Right renal pelvis (tissue), 4 donors: ENCODE data around the gene ZNF792. TPM values are rescaled to one million over a fixed set of nuclear protein-coding genes. Genes with fewer than 3 reads are reported as not detected.
"Not testable (repeated sequence)": the region's sequence is repeated elsewhere in the genome, so short reads cannot be mapped to it uniquely, and the experiment has no call there.

ENCODE experiments used
- DNase-seq, 4 donors: peaks; one replicate each; pipeline ENCODE4 v3.0.0-alpha.2; 2013; ENCODE audit warnings: low read depth in 4 of 4, low spot score in 3 of 4, missing footprints in 1 of 4
- polyA plus RNA-seq, 4 donors: library from polyadenylated mRNA; unstranded; fragments of 120-200 nt; gene quantifications; one replicate each; pipeline ENCODE4 v1.2.1, GENCODE V29; 2013; ENCODE audit not compliant: insufficient read length in 4 of 4

Gene ZNF792
- polyA plus RNA-seq, 4 donors: 5.2 to 7.5 (median 6.9) TPM

DNA sequence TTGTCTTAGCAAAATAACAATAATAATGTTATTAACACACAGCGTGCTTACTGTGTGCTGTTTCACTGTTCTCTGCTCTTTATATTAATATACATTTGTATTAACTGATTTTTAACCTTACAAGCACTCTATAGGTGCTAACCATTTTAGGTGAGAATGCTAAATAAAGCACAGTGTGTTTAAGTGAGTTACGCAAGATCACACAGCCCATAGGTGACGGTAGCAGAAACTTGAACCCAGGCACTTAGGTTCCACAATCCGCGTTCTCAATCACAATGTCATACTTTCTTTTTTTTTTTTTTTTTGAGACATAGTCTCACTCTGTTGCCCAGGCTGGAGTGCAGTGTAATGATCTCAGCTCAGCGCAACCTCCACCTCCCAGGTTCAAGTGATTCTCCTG, 31.5 kb downstream of the ZNF792 start:
- DNase-seq: no peak

DNA sequence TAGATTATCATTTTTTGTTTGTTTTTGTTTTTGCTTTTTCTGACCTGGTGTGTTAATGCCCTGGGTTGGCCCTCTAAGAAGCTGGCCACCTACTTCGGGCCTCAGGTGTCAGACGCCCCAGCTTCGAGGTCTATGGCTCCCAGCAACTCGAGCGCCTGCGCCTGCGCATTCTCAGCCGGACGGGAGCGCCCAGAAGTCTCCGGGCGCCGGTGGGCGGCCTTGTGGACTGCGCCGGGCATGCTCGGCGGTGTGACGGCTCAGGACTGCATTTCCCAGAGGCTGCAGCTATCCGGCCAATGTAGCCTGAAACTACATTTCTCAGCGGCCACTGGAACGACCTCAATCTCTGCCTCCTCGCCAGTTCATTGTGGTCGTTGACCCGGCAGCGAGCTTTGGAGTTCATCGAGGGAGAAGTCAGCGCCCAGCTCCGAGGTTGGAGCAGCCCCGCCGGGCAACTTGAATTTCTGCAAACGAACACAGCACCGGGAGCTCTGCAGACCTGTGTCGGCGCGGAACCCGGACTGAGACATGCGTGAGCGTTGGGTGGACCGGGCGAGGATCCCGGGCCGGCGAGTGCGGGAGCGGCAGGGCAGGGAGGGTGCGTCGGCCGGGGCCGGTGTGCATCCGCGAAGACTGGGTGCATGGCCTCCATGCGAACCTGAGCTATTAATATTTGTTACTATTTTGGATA, 37.2 kb downstream of the ZNF792 start, which contains the start of gene ZNF30:
Gene ZNF30 (plus strand): TSS at position 219 of the 691 bp plus-strand sequence. CDS start 3,045 bp downstream, outside the sequence.
- DNase-seq: peak; percentile 74 to 84 (median 82)

DNA sequence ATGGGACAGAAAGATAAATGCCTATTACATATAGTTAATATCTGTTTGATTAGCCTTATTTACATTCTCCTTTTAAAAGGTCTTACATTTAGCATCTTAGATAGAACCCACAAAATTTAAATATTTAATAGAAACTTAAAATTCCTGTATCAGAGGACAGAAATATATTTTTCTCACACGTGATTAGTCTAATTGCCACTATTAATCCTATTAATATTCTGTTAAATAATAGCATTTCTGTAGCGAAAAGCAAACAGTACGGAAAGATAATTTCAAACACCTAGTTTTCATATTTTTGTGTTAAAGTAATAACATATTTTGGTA, 37.7 kb downstream of the ZNF792 start:
- no peak for DNase-seq

DNA sequence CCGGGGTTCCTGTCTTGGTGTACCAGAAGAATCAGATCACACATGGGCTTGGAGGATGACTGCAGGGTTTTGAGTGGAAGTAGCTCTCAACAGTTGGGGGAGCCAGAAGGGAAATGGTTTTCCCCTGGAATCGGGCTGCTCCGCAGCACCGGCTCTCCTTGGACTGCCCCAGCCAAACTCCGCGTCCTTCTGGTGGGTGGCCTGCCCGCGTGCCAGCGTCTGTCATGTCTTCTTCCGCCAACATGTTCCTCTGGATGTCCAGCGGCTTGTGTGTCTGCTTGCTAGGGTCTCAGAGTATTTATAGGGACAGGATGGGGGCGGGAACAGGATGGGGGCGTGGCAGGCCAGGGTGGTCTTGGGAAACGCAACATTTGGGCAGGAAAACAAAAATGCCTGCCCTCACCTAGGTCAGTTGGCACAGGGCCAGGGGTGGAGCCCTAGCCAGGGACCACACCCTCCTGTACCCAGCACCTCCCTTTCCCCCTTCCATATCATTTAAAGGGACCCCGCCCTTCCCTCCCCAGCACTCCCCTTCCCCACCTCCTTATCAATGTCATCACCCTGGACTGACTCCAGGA, 38.7 kb downstream of the ZNF792 start:
- DNase-seq: no peak

DNA sequence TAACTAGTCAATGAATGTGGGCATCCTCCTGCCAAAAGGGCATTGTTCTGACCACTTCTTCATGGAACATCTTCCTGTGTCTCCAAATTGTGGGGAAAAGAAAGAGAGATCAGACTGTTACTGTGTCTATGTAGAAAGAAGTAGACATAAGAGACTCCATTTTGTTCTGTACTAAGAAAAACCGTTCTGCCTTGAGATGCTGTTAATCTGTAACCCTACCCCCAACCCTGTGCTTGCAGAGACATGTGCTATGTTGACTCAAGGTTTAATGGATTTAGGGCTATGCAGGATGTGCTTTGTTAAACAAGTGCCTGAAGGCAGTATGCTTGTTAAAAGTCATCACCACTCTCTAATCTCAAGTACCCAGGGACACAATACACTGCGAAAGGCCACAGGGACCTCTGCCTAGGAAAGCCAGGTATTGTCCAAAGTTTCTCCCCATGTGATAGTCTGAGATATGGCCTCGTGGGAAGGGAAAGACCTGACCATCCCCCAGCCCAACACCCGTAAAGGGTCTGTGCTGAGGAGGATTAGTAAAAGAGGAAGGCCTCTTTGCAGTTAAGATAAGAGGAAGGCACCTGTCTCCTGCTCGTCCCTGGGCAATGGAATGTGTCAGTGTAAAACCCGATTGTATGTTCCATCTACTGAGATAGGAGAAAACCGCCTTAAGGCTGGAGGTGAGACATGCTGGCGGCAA, 43.8 kb downstream of the ZNF792 start:
- DNase-seq: not testable (repeated sequence)

DNA sequence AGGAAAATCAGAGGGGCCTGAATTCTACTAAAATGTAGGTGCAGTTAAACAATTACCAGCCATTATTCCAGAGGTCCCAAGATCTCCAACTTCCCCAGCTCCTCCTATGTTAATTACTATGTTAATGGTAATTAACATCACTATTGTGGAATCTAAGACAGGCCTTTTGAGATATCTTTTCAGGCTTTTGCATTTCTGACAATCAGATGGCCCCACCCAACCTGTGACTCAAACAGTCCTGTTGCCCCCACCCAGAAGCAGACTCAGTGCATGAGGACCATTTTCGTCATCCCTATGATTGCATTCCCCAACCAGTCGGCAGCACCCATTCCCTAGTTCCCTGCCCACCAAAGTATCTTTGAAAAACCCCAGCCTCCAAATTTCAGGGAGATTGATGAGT, 45.8 kb downstream of the ZNF792 start:
- no peak for DNase-seq

DNA sequence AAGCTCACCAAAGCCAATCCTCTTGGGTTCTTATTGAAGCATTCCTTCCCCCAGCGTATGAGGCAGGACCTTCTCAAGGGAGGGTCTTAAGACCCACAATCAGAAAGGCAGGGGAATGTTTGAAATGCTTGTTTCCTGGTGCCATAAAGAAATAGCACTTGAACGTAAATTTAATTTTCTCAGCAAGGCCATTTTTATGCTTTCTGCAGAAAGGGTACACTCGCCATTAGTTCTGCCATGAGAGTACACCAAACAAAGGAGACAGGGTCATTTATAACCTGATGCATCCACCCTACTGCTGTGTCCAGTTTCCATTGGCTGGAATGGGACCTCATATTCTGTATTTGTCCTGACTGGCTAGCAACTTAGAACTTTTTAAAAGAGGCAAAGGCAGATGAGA, 46.9 kb downstream of the ZNF792 start:
- DNase-seq: not testable (repeated sequence)

DNA sequence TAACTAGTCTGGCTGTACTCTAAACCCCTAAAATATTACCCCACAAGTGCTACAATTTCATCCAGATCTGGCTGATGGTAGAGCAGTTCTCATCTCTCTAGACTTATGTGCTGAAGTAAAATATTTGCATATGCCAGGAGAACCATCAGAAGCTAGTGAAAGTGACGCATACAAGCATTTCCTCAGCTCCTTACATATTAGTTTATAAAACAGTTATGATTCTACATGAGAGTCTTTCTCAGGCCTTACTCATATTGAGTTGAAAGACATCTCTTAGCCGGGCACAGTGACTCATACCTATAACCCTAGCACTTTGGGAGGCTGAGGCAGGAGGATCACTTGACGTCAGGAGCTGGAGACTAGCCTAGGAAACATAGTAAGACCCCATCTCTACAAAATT, 53.3 kb downstream of the ZNF792 start:
- DNase-seq: no peak

Other genes with a start within 250 kb of the ZNF792 start
- gene ZNF181, start 230.0 kb downstream of the ZNF792 start, polyA plus RNA-seq: 10 to 100 TPM; 19.2 to 29.8 (median 28.0) TPM
- 10 to 100 TPM; 13.8 to 16.3 (median 15.3) TPM for gene ZNF599, start 191.0 kb downstream of the ZNF792 start, polyA plus RNA-seq
- 1 to 10 TPM; 5.9 to 7.5 (median 6.7) TPM for gene ZNF30, start 37.3 kb downstream of the ZNF792 start, polyA plus RNA-seq
- 10 to 100 TPM; 48.4 to 60.8 (median 57.5) TPM for gene GRAMD1A, start 36.1 kb upstream of the ZNF792 start, polyA plus RNA-seq
- gene SCN1B, start 66.2 kb upstream of the ZNF792 start, polyA plus RNA-seq: 1 to 10 TPM in 3 of 4 donors, under 1 TPM in 1; 0.72 to 1.4 (median 1.2) TPM
- 100 to 1,000 TPM in 2 of 4 donors, 10 to 100 TPM in 2; 92.2 to 137 (median 98.5) TPM for gene HPN, start 77.5 kb upstream of the ZNF792 start, polyA plus RNA-seq
- 10 to 100 TPM; 10.2 to 37.3 (median 20.9) TPM for gene FXYD3, start 151.6 kb upstream of the ZNF792 start, polyA plus RNA-seq
- gene LGI4, start 170.8 kb upstream of the ZNF792 start, polyA plus RNA-seq: 1 to 10 TPM; 2.0 to 4.9 (median 3.2) TPM
- 10 to 100 TPM; 20.6 to 33.0 (median 23.7) TPM for gene FXYD1, start 174.6 kb upstream of the ZNF792 start, polyA plus RNA-seq
- gene FXYD7, start 179.0 kb upstream of the ZNF792 start, polyA plus RNA-seq: 1 to 10 TPM in 3 of 4 donors, under 1 TPM in 1; 0.61 to 1.5 (median 1.2) TPM
- gene FXYD5, start 190.5 kb upstream of the ZNF792 start, polyA plus RNA-seq: 10 to 100 TPM; 17.6 to 39.1 (median 26.6) TPM